Measurements from ENCODE around the gene RPP30.

Gene RPP30

DNA sequence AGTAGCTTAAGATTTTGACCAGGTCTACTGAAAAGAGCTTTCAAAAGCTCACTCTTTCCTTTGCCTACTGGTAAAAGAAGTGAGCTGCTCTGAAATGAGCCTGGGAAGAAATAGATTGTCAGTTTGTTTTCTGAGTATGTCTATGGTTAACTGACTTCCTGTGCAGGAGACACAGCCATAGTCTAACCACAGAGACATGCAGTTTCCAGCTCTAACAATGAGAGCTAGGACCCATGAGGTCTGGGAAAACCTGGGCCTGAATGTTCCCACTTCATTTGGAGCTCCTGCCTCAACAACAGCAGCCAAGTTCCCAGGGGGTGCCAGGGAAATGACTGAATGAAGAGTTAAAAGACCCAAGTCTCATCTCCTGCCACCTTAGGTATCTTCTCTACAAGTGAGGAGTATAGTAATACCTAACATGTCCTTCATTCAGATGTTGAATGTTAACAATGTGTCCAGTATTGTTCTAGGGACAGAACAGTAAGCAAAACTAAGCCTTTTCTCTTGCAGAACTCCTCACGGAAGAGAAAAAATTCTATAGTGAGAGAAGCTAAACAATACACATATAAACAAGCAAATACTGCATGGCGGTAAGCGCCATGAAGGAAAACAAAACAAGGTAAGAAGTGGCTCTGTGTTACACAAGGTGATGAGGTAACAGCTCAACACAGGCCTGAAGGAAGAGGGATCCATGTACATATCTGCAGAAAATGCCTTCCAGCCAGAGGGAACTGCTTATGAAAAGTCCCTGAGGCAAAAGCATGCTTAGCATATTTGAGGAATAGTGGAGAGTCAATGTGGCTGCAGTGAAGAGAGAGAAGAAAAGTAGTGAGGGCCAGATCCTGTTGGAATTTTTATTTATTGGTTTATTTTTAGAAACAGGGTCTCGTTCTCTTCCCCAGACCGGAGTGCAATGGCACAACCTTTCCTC is 75.5 kb downstream of the RPP30 start:
- no peak for DNase-seq
